ENCODE measurements around the gene ABTB2. TPM values are rescaled to one million over a fixed set of nuclear protein-coding genes. Genes with fewer than 3 reads are reported as not detected.

The ABTB2 gene
- total and polyA plus RNA-seq, 2 experiments from 2014 or later: 2.6 to 12.1 TPM

- DNase-seq (ENCODE audit: low spot score) (no peak), ATAC-seq (no peak)
- no peaks in the 10 kb centered on the region for H3K4me1 ChIP-seq (ENCODE audit: insufficient read depth)
- H3F3A ChIP-seq (replicated peaks; ENCODE audit: low read depth): no peaks in the 10 kb centered on the region
- no peak overlapping the region for H3K4me3 ChIP-seq
- H2AFZ ChIP-seq: no peak overlapping the region
- Mint-ChIP-seq H3K27ac (no peak overlapping the region), H3K36me3 (ENCODE audit: low read depth) (peaks cover 6% of the 10 kb centered on the region; the same call in 2 of the 3 replicates), H3K4me1 (no peaks in the 10 kb centered on the region), H3K27me3 (ENCODE audit: insufficient read depth, low read depth, poor library complexity) (peaks cover 3% of the 10 kb centered on the region), H3K9me3 (peaks cover 12% of the 10 kb centered on the region), H3K4me3 (no peak overlapping the region)
- H3K27ac ChIP-seq (ENCODE audit: low read depth): no peak overlapping the region
- H3K4me2 ChIP-seq: no peak overlapping the region
- no peaks in the 10 kb centered on the region for H4K20me1 ChIP-seq (replicated peaks; ENCODE audit: insufficient read depth)
- H3K27me3 ChIP-seq (ENCODE audit: insufficient read depth): no peaks in the 10 kb centered on the region
- no peaks in the 10 kb centered on the region for H3K9me2 ChIP-seq (ENCODE audit: insufficient read depth)
- H3K36me3 ChIP-seq (ENCODE audit: insufficient read depth): no peaks in the 10 kb centered on the region
- no peaks in the 10 kb centered on the region for H3K79me2 ChIP-seq (replicated peaks; ENCODE audit: insufficient read depth)
- TF ChIP-seq CTCF (conservative IDR thresholded peaks at IDR 0.05; ENCODE audit: low read depth in 2 of 2) (no peak), ZNF331 (CRISPR knock-in tag; IDR thresholded peaks at IDR 0.05; ENCODE audit: low read depth) (no peak), STAT1 (IDR thresholded peaks at IDR 0.05; ENCODE audit: unreplicated experiment) (no peak), REST (IDR thresholded peaks at IDR 0.05; ENCODE audit: unreplicated experiment) (no peak), ZNF114 (CRISPR knock-in tag; IDR thresholded peaks at IDR 0.05) (no peak), JUNB (IDR thresholded peaks at IDR 0.05; ENCODE audit: unreplicated experiment) (no peak), ETS1 (IDR thresholded peaks at IDR 0.05) (no peak)
These were observed 24.9 kb upstream of the ABTB2 start for GRCh38 chr11:34382532-34383276.

- Histone ChIP-seq H3K27me3 (ENCODE audit: insufficient read depth) (no peaks in the 10 kb centered on the region), H3K36me3 (ENCODE audit: insufficient read depth) (no peaks in the 10 kb centered on the region), H3K4me3 (no peak overlapping the region), H3K27ac (ENCODE audit: low read depth) (no peak overlapping the region), H3F3A (replicated peaks; ENCODE audit: low read depth) (no peaks in the 10 kb centered on the region), H3K9me2 (ENCODE audit: insufficient read depth) (no peaks in the 10 kb centered on the region), H3K4me2 (no peak overlapping the region), H3K4me1 (ENCODE audit: insufficient read depth) (no peaks in the 10 kb centered on the region), H3K79me2 (replicated peaks; ENCODE audit: insufficient read depth) (no peaks in the 10 kb centered on the region), H2AFZ (no peak overlapping the region), H4K20me1 (replicated peaks; ENCODE audit: insufficient read depth) (no peaks in the 10 kb centered on the region)
- TF ChIP-seq ZNF331 (CRISPR knock-in tag; IDR thresholded peaks at IDR 0.05; ENCODE audit: low read depth): no peak
- TF ChIP-seq STAT1 (IDR thresholded peaks at IDR 0.05; ENCODE audit: unreplicated experiment): no peak
- TF ChIP-seq ETS1 (IDR thresholded peaks at IDR 0.05): no peak
- Mint-ChIP-seq H3K27me3 (ENCODE audit: insufficient read depth, low read depth, poor library complexity) (peaks cover 3% of the 10 kb centered on the region), H3K4me1 (no peaks in the 10 kb centered on the region), H3K27ac (no peak overlapping the region), H3K9me3 (peaks cover 21% of the 10 kb centered on the region), H3K4me3 (no peak overlapping the region), H3K36me3 (ENCODE audit: low read depth) (peaks cover 13% of the 10 kb centered on the region; the same call in 2 of the 3 replicates)
- ATAC-seq (no peak), DNase-seq (ENCODE audit: low spot score) (no peak)
These were observed 24.0 kb upstream of the ABTB2 start for GRCh38 chr11:34381775-34382174.

All from GM23338 (cell line).